GM21447 (cell line): ENCODE results near the gene TNK1.

Experiments
- ATAC-seq: cut with Tn5 transposase; IDR thresholded peaks from one replicate; pipeline ENCODE4 v1.9.1; 2021; ENCODE audit not compliant: unreplicated experiment

Gene TNK1

DNA sequence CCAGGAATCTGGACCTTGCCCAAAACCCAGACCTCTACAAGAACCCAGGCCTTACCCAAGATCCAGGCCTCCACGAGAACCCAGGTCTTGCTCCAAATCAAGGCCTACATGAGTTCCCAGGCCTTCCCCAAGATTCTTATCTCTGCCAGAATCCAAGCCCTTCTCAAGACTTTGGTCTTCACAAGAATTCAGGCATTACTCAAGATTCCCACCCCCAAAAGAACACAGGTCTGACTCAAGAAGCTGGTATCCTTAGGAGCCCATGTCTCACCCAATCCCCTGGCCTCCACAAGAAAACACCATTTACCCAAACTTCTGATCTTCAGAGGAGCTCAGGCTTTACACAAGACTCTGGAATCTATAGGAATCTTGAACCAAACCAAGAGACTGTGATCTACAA is 50.3 kb downstream of the TNK1 start:
- ATAC-seq: no peak

- ATAC-seq: no peak
Observed at GRCh38 chr17:7432296-7432695, 51.4 kb downstream of the TNK1 start.

GRCh38 chr17:7435676-7436555 is 55.0 kb downstream of the TNK1 start:
- ATAC-seq: peak; percentile 24

DNA sequence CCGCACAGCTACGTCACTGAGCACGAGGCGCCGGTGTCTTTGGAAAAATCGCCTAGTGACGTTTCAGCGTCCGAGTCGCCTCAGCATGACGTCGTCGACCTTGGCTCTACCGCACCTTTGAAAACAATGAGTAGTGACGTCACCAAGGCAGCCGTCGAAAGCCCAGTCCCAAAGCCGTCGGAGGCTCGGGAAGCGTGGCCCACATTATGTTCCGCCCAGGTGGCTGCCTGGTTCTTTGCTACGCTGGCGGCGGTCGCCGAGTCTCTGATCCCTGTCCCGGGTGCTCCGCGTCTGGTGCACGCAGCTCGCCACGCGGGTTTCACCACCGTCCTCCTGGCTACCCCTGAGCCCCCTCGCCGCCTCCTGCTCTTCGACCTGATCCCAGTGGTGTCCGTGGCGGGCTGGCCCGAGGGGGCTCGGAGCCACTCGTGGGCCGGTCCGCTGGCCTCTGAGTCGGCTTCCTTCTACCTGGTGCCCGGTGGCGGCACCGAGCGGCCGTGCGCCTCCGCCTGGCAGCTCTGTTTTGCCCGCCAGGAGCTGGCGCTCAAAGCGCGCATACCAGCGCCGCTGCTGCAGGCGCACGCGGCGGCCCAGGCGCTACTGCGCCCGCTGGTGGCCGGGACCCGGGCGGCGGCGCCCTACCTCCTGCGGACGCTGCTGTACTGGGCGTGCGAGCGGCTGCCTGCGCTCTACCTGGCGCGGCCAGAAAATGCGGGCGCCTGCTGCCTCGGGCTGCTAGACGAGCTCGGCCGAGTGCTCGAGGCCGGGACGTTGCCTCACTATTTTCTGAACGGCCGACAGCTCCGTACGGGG is 55.9 kb downstream of the TNK1 start:
- ATAC-seq: no peak

DNA sequence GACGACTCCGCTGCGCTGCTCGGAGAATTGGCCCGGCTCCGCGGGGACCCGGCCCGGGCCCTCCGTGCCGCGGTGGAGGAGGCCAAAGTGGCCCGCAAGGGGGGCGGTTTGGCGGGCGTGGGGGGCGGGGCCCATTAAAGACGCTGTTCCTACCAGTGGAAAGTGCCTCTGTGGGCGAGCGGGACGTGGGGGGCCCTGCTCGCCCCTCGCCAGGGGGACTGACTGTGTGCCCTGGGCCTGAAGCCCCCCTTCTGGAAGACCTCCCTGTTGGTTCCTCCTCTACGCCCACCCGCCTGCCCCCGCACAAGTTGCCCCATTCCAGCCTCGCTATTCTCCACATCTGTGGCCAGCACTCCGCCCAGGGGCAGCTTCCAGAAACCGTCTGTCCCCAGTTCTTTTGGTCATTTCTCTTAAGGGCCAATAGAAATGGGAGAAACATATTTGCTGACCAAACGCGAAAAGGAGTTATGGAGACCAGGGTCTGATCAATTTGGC is 56.5 kb downstream of the TNK1 start:
- ATAC-seq: no peak

DNA sequence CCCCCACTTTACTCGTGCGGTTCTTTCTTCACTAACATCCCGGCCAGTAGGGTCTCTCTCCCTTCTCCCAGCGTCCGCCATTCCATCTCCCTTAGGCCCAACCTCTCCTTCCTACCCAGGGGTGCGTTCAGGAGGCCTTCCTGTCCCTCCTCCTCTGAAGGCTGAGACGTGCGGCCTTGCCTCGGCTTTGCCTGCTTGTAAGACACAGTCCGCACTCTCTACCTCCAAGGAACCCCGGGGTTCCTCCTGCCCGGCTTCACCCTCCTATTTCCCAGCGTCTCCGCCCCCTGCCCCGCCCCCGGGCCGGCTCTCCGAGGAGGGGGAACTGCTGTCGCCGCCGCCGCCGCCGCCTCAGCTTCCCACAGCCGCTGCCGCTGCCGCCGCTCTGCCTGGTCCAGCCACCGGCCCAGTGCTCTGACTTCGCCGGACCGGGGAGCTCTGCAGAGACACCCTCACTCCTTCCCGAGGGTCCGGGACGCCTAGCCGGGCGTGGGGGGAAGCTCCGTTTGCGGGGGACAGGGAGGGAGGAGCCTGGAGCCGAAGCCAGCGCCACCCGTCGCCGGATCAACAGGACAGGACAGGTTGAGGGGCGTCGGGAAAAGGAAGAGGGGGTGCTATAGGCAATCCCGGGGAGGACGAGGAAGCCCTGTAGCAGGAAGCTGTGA is 57.2 kb downstream of the TNK1 start:
- ATAC-seq: no peak

DNA sequence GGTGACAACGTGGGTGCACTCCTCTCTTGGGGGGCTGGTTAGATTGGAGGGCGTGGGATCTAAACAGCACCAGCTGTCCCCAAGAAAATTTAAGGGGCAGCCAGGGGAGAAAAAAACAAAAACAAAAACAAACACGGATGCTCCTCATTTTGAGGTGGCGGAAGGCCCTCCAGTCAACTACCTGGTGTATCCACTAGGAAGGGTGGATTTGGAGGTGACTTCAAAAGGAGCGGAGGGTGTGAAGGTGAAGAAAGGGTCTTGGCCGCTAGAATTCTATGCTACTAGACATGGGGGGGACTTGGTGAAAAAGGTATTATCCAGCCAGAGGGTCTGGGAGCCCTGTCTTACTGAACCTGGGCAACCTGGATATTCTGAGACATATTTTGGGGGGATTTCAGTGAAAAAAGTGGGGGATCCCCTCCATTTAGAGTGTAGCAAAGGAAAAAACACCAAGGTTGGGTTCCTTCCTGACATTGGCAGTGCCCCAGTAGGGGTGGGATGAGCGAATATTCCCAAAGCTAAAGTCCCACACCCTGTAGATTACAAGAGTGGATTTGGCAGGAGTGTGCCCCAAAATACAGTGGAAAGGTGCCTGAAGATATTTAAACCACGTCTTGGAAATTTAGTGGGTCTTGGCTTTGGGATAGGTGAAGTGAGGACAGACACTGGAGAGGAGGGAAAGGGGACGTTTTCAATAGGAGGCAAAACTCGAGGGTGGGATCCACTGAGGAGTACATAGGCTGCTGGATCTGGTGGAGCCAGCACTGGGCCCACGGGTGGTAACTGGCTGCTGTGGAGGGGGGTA is 58.0 kb downstream of the TNK1 start:
- no peak for ATAC-seq
